G401 (cell line): ENCODE data around the gene LRRC46. TPM values are rescaled to one million over a fixed set of nuclear protein-coding genes. Genes with fewer than 3 reads are reported as not detected.

ENCODE experiments used
- DNase-seq: peaks from one replicate; pipeline ENCODE4 v3.0.0-alpha.2; 2015; ENCODE audit warnings: low spot score
- in situ Hi-C: cut with HindIII; loops from 2 replicates; pipeline ENCODE4 v1.10.0; 2016; ENCODE audit warnings: low sequenced_read_pairs, mixed read lengths
- total RNA-seq: library from RNA; depleted of rRNA; stranded (reverse); fragments of >200 nt; shearing (Covaris generic); gene quantifications from 2 replicates; pipeline ENCODE4 v1.2.3, GENCODE V29; 2014

The LRRC46 gene
- total RNA-seq, 1 experiment from 2014 or later = not detected

GRCh38 chr17:47845716-47846075, 14.2 kb downstream of the LRRC46 start:
- DNase-seq = no peak
- in situ Hi-C loops = no loop called here

GRCh38 chr17:47846716-47847340, 15.4 kb downstream of the LRRC46 start:
- in situ Hi-C loops = no loop called here
- no peak for DNase-seq

GRCh38 chr17:47847341-47848197, 16.1 kb downstream of the LRRC46 start:
- DNase-seq = no peak
- in situ Hi-C loops = no loop called here

- in situ Hi-C loops = no loop called here
- no peak for DNase-seq
These were observed 16.7 kb downstream of the LRRC46 start for GRCh38 chr17:47848198-47848513.

- peak; percentile 25 for DNase-seq
- in situ Hi-C loops = no loop called here
These were observed 18.9 kb downstream of the LRRC46 start for GRCh38 chr17:47850373-47850691.

- DNase-seq = peak; percentile 62
- in situ Hi-C loops = no loop called here
These were observed 19.5 kb downstream of the LRRC46 start, which contains the start of gene SP6 for GRCh38 chr17:47850692-47851573. SP6 (minus strand) TSS chr17:47851163; CDS start chr17:47848429, 2,734 bp downstream.

GRCh38 chr17:47851764-47852112, 20.3 kb downstream of the LRRC46 start:
- in situ Hi-C loops = no loop called here
- DNase-seq = no peak

- in situ Hi-C loops = no loop called here
These were observed 20.9 kb downstream of the LRRC46 start for GRCh38 chr17:47852113-47852949.

GRCh38 chr17:47853616-47854015, 22.1 kb downstream of the LRRC46 start:
- in situ Hi-C loops = no loop called here
- DNase-seq = no peak

More at GRCh38 chr17:47852113-47852949, 20.9 kb downstream of the LRRC46 start:
- DNase-seq = no peak

GRCh38 chr17:47855737-47856136, 24.3 kb downstream of the LRRC46 start:
- in situ Hi-C loops = no loop called here
- DNase-seq = no peak

- in situ Hi-C loops = no loop called here
- no peak for DNase-seq
These were observed 25.4 kb downstream of the LRRC46 start for GRCh38 chr17:47856830-47857229.

- no peak for DNase-seq
These were observed 26.3 kb downstream of the LRRC46 start for GRCh38 chr17:47857551-47858455.

GRCh38 chr17:47860386-47860785, 28.9 kb downstream of the LRRC46 start:
- no peak for DNase-seq
- in situ Hi-C loops = no loop called here

More at GRCh38 chr17:47857551-47858455, 26.3 kb downstream of the LRRC46 start:
- in situ Hi-C loops = no loop called here

- in situ Hi-C loops = no loop called here
- DNase-seq = no peak
These were observed 31.4 kb downstream of the LRRC46 start for GRCh38 chr17:47862621-47863440.

GRCh38 chr17:47864791-47865216, 33.3 kb downstream of the LRRC46 start:
- in situ Hi-C loops = no loop called here
- DNase-seq = no peak

- in situ Hi-C loops = no loop called here
- no peak for DNase-seq
These were observed 35.5 kb downstream of the LRRC46 start for GRCh38 chr17:47866941-47867340.

- no peak for DNase-seq
- in situ Hi-C loops = no loop called here
These were observed 36.5 kb downstream of the LRRC46 start for GRCh38 chr17:47867813-47868533.
